ENCODE data around the gene BARHL1.

Gene BARHL1

DNA sequence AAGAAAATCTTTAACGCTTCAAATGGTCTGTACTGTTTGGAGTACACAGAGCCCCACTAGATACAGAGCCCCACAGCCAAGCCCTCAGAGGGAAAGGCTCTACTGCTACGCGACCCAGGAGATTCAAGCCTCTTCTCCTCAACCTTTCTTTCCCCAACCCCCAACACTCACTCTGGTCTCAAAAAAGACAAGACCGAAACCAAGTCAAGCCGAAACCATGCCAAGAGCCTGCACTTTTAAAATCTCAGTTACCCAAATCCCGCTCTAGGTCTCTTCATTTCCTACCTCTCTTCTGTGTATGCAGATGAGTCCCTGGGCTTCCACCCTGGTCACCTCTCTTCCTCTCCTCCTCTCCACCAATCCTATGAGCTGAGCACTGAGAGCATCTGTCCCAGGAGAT is 31.9 kb downstream of the BARHL1 start:
- ATAC-seq (replicated peaks; ENCODE audit: extremely low read depth, poor library complexity, severe bottlenecking), result no peak
- H3K36me3 Mint-ChIP-seq (ENCODE audit: insufficient read depth), result peaks cover 37% of the 10 kb centered on the region
- H3K27me3 Mint-ChIP-seq, result no peaks in the 10 kb centered on the region
- H3K4me1 Mint-ChIP-seq, result peaks cover 11% of the 10 kb centered on the region
- no peak overlapping the region for H3K4me3 Mint-ChIP-seq
- H3K9me3 Mint-ChIP-seq, result no peaks in the 10 kb centered on the region
- no peak for DNase-seq (ENCODE audit: low spot score in 2 of 2)
- no peak overlapping the region for H3K27ac Mint-ChIP-seq (ENCODE audit: low read depth)

DNA sequence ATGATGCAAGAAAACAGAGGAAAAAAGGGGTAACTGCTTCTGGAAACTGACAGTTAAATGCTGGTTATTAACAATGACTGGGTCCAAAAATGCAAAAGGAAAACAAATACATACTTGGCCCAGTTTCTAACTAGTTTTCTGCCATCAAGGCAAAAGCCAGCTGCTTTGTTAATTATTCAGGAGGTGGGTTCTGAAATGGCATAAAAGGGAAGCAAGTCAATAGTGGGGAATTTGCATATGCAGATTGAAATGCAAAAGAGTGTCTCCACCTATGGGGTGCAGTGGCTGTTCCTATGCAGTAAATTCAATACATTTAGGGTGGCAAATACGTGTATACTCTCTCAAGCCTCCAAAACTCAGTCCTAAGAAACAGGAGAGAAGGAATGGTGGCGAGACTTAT is 33.4 kb downstream of the BARHL1 start:
- H3K4me1 Mint-ChIP-seq, result peaks cover 11% of the 10 kb centered on the region
- ATAC-seq (replicated peaks; ENCODE audit: extremely low read depth, poor library complexity, severe bottlenecking), result no peak

DNA sequence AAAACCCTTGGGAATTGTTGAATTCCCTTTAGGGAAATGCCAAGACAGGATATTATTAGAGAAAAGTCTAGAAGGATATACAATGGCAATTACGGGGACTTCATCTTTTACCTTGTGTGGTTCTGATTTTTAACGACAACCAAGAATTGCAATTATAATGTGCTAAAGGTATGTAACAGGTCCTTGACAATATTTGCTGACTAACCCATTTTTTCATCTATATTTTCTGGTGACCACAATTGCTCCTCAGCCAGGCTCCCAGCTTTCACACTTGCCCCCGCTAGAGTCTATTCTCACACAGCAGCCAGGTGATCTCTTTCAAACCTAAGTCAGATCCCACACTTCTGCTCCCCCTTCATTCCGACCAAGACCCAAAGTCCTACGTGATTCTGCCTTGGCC is 34.3 kb downstream of the BARHL1 start:
- no peak overlapping the region for H3K27ac Mint-ChIP-seq (ENCODE audit: low read depth)
- H3K4me3 Mint-ChIP-seq, result no peak overlapping the region
- peaks cover 30% of the 10 kb centered on the region for H3K36me3 Mint-ChIP-seq (ENCODE audit: insufficient read depth)

More for the DNA sequence above, 33.4 kb downstream of the BARHL1 start:
- DNase-seq (ENCODE audit: low spot score in 2 of 2), result no peak
- H3K4me3 Mint-ChIP-seq, result no peak overlapping the region
- H3K27me3 Mint-ChIP-seq, result no peaks in the 10 kb centered on the region
- no peak overlapping the region for H3K27ac Mint-ChIP-seq (ENCODE audit: low read depth)
- H3K9me3 Mint-ChIP-seq, result no peaks in the 10 kb centered on the region
- H3K36me3 Mint-ChIP-seq (ENCODE audit: insufficient read depth), result peaks cover 34% of the 10 kb centered on the region

DNA sequence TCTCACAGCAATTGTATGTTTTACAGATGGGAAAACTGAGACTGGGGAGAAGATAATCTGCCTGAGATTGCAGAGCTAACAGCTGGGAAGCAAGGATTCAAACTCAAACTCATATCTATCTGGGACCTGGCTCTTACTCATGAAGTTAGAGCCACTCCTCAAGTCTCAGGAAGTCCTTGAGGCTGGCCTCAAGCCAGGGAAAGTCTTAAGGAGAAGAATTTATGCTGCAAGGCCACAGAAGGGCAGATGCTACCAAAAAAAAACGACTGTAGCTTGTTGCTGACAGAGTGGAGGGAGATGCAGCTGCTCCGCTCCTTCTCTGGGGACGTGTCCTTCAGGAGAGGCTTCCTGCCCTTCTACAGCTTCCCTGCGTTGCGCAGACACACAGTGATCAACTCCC is 39.8 kb downstream of the BARHL1 start:
- Mint-ChIP-seq H3K4me1 (peaks cover 2% of the 10 kb centered on the region), H3K9me3 (no peaks in the 10 kb centered on the region), H3K27me3 (no peaks in the 10 kb centered on the region), H3K36me3 (ENCODE audit: insufficient read depth) (peaks cover 28% of the 10 kb centered on the region), H3K4me3 (no peak overlapping the region), H3K27ac (ENCODE audit: low read depth) (no peak overlapping the region)
- no peak for ATAC-seq (replicated peaks; ENCODE audit: extremely low read depth, poor library complexity, severe bottlenecking)
- DNase-seq (ENCODE audit: low spot score in 2 of 2), result no peak

More for the DNA sequence above, 34.3 kb downstream of the BARHL1 start:
- ATAC-seq (replicated peaks; ENCODE audit: extremely low read depth, poor library complexity, severe bottlenecking), result no peak
- Mint-ChIP-seq H3K27me3 (no peaks in the 10 kb centered on the region), H3K9me3 (no peaks in the 10 kb centered on the region), H3K4me1 (peaks cover 11% of the 10 kb centered on the region)
- no peak for DNase-seq (ENCODE audit: low spot score in 2 of 2)

DNA sequence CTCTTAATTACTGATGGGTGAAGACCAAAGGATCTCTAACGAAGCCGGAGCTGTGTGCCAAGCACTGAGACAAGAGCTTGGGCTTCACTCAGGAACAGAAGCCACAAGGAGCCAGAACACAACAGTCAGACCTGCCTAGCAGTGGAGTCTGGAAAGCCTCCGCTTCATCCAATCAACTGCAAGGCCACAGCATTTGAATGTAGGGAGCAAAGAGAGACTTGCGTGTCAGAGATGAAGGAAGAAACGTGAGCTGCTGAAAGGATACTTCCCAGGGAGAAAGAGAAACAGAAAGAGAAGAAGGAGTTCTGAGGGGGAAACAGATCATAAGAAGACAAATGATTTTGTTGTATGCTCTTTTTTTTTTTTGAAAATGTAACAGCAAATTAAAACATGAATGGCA is 43.9 kb downstream of the BARHL1 start:
- no peak for ATAC-seq (replicated peaks; ENCODE audit: extremely low read depth, poor library complexity, severe bottlenecking)
- DNase-seq (ENCODE audit: low spot score in 2 of 2), result no peak
- Mint-ChIP-seq H3K9me3 (no peaks in the 10 kb centered on the region), H3K4me1 (no peaks in the 10 kb centered on the region), H3K36me3 (ENCODE audit: insufficient read depth) (peaks cover 42% of the 10 kb centered on the region), H3K27me3 (no peaks in the 10 kb centered on the region), H3K4me3 (no peak overlapping the region), H3K27ac (ENCODE audit: low read depth) (no peak overlapping the region)

DNA sequence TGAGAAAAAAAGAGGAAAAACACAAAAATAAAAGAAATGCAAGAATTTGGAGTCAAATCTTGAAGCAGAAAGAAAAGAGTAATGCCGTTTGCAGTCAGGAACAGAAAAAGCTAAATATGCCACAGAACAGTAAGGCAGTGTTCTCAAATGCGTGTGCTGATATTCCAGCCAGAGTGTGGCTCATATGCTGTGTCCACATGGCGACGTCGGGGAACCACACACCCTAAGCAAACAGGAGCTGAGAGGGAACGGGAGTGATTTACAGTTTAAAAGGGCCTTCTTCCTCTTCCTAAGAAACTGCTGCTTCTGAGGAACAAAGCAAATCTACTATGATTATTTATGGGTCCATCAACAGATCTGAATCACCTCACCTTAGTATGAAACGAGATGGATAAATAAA is 44.7 kb downstream of the BARHL1 start:
- no peak overlapping the region for H3K27ac Mint-ChIP-seq (ENCODE audit: low read depth)
- no peaks in the 10 kb centered on the region for H3K4me1 Mint-ChIP-seq
- peaks cover 43% of the 10 kb centered on the region for H3K36me3 Mint-ChIP-seq (ENCODE audit: insufficient read depth)
- no peak overlapping the region for H3K4me3 Mint-ChIP-seq
- no peaks in the 10 kb centered on the region for H3K9me3 Mint-ChIP-seq
- no peak for DNase-seq (ENCODE audit: low spot score in 2 of 2)
- H3K27me3 Mint-ChIP-seq, result no peaks in the 10 kb centered on the region
- ATAC-seq (replicated peaks; ENCODE audit: extremely low read depth, poor library complexity, severe bottlenecking), result no peak

DNA sequence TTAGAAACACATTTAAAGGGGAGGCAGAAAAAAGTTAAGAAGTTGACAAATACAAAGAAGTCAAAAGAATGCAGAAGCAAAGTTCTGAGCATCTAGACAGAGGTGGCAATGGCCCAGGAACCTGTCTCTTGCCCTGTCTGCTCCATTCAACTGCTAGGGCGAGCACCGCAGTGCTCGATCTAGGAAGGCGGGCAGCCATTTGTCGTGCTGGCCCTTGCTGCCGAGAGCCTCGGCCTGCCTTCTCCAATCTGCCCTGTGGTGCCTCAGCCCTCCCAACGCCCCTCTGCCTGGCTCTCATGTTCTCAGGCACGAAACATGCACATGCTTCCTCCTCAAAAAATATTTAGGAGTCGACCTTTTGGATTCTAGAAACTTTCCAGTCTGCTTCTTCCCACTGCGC is 45.2 kb downstream of the BARHL1 start:
- DNase-seq (ENCODE audit: low spot score in 2 of 2), result no peak
- H3K9me3 Mint-ChIP-seq, result no peaks in the 10 kb centered on the region
- no peaks in the 10 kb centered on the region for H3K27me3 Mint-ChIP-seq
- peaks cover 43% of the 10 kb centered on the region for H3K36me3 Mint-ChIP-seq (ENCODE audit: insufficient read depth)
- no peaks in the 10 kb centered on the region for H3K4me1 Mint-ChIP-seq
- no peak for ATAC-seq (replicated peaks; ENCODE audit: extremely low read depth, poor library complexity, severe bottlenecking)
- H3K4me3 Mint-ChIP-seq, result no peak overlapping the region
- H3K27ac Mint-ChIP-seq (ENCODE audit: low read depth), result no peak overlapping the region

DNA sequence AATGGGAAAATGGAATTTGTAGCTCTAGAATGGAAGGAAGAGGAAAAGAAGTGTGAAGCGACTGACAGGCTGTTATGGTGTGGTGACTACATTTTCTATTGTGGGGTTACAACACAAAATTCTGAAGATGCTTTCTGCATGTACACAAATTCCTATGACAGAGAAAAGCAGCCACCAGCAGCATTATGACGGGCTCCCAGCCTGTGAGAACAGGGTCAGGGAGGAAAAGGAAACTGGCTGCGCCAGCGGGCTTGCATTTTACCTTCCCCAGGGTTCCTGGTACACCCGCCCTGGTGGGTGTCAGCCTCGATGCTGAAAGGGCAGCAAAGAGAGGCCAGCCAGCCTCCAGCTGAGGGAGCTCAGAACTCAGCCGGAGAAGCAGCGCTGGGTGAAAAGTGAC is 46.3 kb downstream of the BARHL1 start:
- no peaks in the 10 kb centered on the region for H3K4me1 Mint-ChIP-seq
- H3K27me3 Mint-ChIP-seq, result no peaks in the 10 kb centered on the region
- H3K4me3 Mint-ChIP-seq, result no peak overlapping the region
- DNase-seq (ENCODE audit: low spot score in 2 of 2) (no peak), ATAC-seq (replicated peaks; ENCODE audit: extremely low read depth, poor library complexity, severe bottlenecking) (no peak)
- no peak overlapping the region for H3K27ac Mint-ChIP-seq (ENCODE audit: low read depth)
- H3K9me3 Mint-ChIP-seq, result no peaks in the 10 kb centered on the region
- H3K36me3 Mint-ChIP-seq (ENCODE audit: insufficient read depth), result peaks cover 39% of the 10 kb centered on the region

DNA sequence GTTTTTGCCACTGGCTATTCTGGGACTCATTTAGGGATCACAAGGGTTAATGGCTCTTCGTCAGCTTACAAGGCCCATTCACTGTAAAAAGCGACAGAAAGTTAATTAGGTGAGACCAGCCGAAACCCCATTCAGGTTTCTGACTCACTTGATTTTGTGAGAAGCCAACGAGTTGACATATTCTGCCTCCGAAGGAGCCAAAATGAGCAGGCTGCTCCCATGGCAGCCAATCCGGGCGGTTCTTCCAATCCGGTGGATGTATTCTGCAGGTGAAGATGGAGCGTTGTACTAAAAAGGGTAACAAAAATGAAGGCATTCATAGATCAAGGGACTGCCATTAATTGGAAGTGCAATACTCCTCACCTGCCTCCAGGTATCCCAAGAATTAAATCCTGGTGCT is 47.7 kb downstream of the BARHL1 start:
- H3K36me3 Mint-ChIP-seq (ENCODE audit: insufficient read depth), result peaks cover 37% of the 10 kb centered on the region
- no peaks in the 10 kb centered on the region for H3K9me3 Mint-ChIP-seq

DNA sequence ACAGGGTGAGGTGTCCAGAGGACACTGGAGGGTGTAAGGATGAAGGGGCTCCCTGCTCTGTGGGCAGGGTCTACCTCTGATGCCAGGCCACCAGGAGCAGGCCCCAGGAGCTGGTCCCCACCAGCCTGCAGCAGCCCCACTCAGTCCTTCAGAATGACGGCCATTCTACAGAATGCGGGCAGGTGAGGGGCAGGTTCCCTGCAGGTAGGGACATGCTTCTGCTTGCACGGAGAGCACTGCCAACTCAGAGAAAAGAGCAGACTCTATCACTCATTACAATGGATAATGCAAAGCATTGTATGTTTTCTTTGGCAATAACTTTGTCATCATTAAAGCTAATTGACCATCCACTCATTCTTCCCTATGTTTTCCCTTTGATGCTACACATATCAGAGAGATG is 48.4 kb downstream of the BARHL1 start:
- DNase-seq (ENCODE audit: low spot score in 2 of 2) (no peak), ATAC-seq (replicated peaks; ENCODE audit: extremely low read depth, poor library complexity, severe bottlenecking) (no peak)
- no peak overlapping the region for H3K27ac Mint-ChIP-seq (ENCODE audit: low read depth)
- H3K27me3 Mint-ChIP-seq, result no peaks in the 10 kb centered on the region
- H3K4me3 Mint-ChIP-seq, result no peak overlapping the region
- H3K36me3 Mint-ChIP-seq (ENCODE audit: insufficient read depth), result peaks cover 31% of the 10 kb centered on the region
- no peaks in the 10 kb centered on the region for H3K4me1 Mint-ChIP-seq
- H3K9me3 Mint-ChIP-seq, result no peaks in the 10 kb centered on the region

More for the DNA sequence above, 47.7 kb downstream of the BARHL1 start:
- no peaks in the 10 kb centered on the region for H3K27me3 Mint-ChIP-seq
- no peaks in the 10 kb centered on the region for H3K4me1 Mint-ChIP-seq
- ATAC-seq (replicated peaks; ENCODE audit: extremely low read depth, poor library complexity, severe bottlenecking) (no peak), DNase-seq (ENCODE audit: low spot score in 2 of 2) (no peak)
- H3K27ac Mint-ChIP-seq (ENCODE audit: low read depth), result no peak overlapping the region
- no peak overlapping the region for H3K4me3 Mint-ChIP-seq

DNA sequence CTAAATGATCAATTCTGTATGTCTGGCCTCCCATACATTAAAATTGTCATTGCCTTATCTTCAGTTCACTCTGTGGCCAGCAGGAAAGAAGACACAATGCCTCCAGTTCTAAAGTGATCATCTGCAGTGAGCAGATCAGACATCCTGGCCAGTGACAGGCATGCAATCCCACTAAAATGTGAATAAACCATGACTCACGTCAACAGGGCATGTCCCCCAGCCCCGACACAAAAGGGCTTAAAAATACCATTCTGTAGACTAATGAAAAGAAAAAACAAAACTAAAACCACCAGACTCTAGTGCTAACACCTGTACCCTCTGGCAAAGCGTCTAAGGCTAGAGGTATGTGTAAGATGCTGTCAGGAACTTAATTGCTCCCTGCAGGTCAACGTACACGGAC is 48.9 kb downstream of the BARHL1 start:
- no peak overlapping the region for H3K27ac Mint-ChIP-seq (ENCODE audit: low read depth)
- H3K36me3 Mint-ChIP-seq (ENCODE audit: insufficient read depth), result peaks cover 30% of the 10 kb centered on the region
- no peak for ATAC-seq (replicated peaks; ENCODE audit: extremely low read depth, poor library complexity, severe bottlenecking)
- H3K4me3 Mint-ChIP-seq, result no peak overlapping the region
- no peaks in the 10 kb centered on the region for H3K27me3 Mint-ChIP-seq
- H3K9me3 Mint-ChIP-seq, result no peaks in the 10 kb centered on the region
- DNase-seq (ENCODE audit: low spot score in 2 of 2), result no peak
- no peaks in the 10 kb centered on the region for H3K4me1 Mint-ChIP-seq

DNA sequence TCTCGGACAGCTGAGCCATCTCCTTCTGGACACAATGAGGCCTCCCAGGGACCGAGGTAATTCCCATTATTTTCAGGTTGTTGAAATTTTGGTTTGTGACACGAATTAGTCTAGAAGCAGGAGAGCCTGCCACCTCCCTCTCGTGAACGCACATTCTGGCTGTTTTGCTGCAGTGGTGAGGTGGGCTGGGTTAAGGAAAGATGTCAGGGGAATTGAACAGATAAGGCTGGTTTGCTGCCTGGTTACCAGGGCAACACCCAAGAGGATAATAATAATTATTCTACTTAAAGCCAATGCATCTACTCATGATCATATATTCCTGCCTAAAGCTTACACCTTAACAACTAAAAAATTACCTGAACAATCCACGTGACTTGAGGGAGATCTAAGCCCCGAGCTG is 49.3 kb downstream of the BARHL1 start:
- no peak overlapping the region for H3K4me3 Mint-ChIP-seq
- no peaks in the 10 kb centered on the region for H3K4me1 Mint-ChIP-seq
- H3K36me3 Mint-ChIP-seq (ENCODE audit: insufficient read depth), result peaks cover 28% of the 10 kb centered on the region
- no peak for DNase-seq (ENCODE audit: low spot score in 2 of 2)
- ATAC-seq (replicated peaks; ENCODE audit: extremely low read depth, poor library complexity, severe bottlenecking), result no peak
- no peaks in the 10 kb centered on the region for H3K27me3 Mint-ChIP-seq
- no peak overlapping the region for H3K27ac Mint-ChIP-seq (ENCODE audit: low read depth)
- no peaks in the 10 kb centered on the region for H3K9me3 Mint-ChIP-seq

DNA sequence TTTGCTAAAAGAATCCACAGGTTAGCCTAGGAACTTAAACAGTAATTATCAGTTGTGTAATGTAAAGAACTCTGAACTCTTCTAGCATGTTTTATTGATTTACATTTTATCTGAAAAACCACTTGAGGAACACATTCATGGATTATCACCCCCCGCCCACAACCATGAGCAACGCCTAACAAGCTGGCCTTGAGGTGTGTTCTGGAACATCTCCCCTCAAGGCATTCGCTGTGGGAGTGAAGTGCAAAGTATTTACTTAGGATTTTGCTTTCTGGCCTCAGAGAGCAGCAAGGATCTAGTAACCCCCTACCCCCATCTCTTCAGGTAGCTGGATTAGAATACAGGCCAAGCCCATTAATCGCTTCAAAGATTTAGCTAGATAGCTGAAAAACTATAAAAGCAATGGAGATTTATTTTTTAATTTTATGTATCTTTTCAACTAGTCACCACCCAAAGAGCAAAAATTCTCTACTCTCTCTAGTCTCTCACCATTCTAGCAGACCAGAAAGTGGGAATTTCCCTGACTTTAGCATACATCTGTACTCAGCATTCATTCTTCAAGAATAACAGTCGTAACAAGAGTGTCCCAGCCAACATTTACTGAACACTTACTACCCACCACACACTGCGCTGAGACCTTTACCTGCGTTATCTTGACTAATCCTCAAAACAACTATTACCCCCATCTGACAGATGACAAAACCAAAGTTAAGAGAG is 50.2 kb downstream of the BARHL1 start:
- Mint-ChIP-seq H3K36me3 (ENCODE audit: insufficient read depth) (peaks cover 27% of the 10 kb centered on the region), H3K27ac (ENCODE audit: low read depth) (no peak overlapping the region)
- no peak for ATAC-seq (replicated peaks; ENCODE audit: extremely low read depth, poor library complexity, severe bottlenecking)

More for the DNA sequence above, 50.2 kb downstream of the BARHL1 start:
- no peaks in the 10 kb centered on the region for H3K4me1 Mint-ChIP-seq
- no peak for DNase-seq (ENCODE audit: low spot score in 2 of 2)
- no peaks in the 10 kb centered on the region for H3K9me3 Mint-ChIP-seq
- H3K4me3 Mint-ChIP-seq, result no peak overlapping the region
- no peaks in the 10 kb centered on the region for H3K27me3 Mint-ChIP-seq
